GM23338 (cell line): Measurements from ENCODE around the gene SLC35B1. TPM values are rescaled to one million over a fixed set of nuclear protein-coding genes. Genes with fewer than 3 reads are reported as not detected.

Experiments used
- ATAC-seq: fragments of 200-7000 bp; cut with Tn5 transposase; 3 replicates; pipeline ENCODE4 v1.9.1; 2020
- DNase-seq: peaks from one replicate; pipeline ENCODE4 v3.0.0-alpha.2; 2015; ENCODE audit warnings: low spot score
- H2AFZ ChIP-seq: fragments of 200-600 bp; sonication (generic); 2 replicates; pipeline ENCODE4 v1.8.0; 2016; ENCODE audit warnings: antibody characterized with exemption, mild to moderate bottlenecking, moderate library complexity
- H3F3A ChIP-seq: fragments of 200-600 bp; sonication (generic); replicated peaks from 2 replicates; pipeline ENCODE4 v1.8.0; 2017; ENCODE audit warnings: antibody characterized with exemption, mixed run types, low read depth
- H3K27ac ChIP-seq: fragments of 200-600 bp; sonication (generic); 2 replicates; pipeline ENCODE4 v1.6.1; 2016; ENCODE audit warnings: low read depth
- H3K27me3 ChIP-seq: fragments of 200-600 bp; sonication (generic); 2 replicates; pipeline ENCODE4 v1.8.0; 2016; ENCODE audit warnings: mild to moderate bottlenecking, mixed run types, moderate library complexity; ENCODE audit not compliant: insufficient read depth
- H3K36me3 ChIP-seq: fragments of 200-600 bp; sonication (generic); 2 replicates; pipeline ENCODE4 v1.8.0; 2016; ENCODE audit warnings: mild to moderate bottlenecking; ENCODE audit not compliant: insufficient read depth
- H3K4me1 ChIP-seq: fragments of 200-600 bp; sonication (generic); 2 replicates; pipeline ENCODE4 v1.8.0; 2016; ENCODE audit warnings: mild to moderate bottlenecking, moderate library complexity; ENCODE audit not compliant: insufficient read depth
- H3K4me2 ChIP-seq: fragments of 200-600 bp; sonication (generic); 2 replicates; pipeline ENCODE4 v1.7.1; 2017; ENCODE audit warnings: mixed run types
- H3K4me3 ChIP-seq: fragments of 200-600 bp; sonication (generic); 2 replicates; pipeline ENCODE4 v1.6.1; 2016; ENCODE audit warnings: mixed run types
- H3K79me2 ChIP-seq: fragments of 200-600 bp; sonication (generic); replicated peaks from 2 replicates; pipeline ENCODE4 v1.8.0; 2017; ENCODE audit warnings: mild to moderate bottlenecking; ENCODE audit not compliant: insufficient read depth
- H3K9me2 ChIP-seq: fragments of 200-600 bp; sonication (generic); 2 replicates; pipeline ENCODE4 v1.8.0; 2017; ENCODE audit not compliant: insufficient read depth
- H4K20me1 ChIP-seq: fragments of 200-600 bp; sonication (generic); replicated peaks from 2 replicates; pipeline ENCODE4 v1.8.0; 2017; ENCODE audit warnings: mild to moderate bottlenecking; ENCODE audit not compliant: insufficient read depth
- H3K27ac Mint-ChIP-seq: 2 replicates; pipeline ENCODE4 v1.8.0; 2020; ENCODE audit warnings: inconsistent platforms, mild to moderate bottlenecking, moderate library complexity, mixed read lengths
- H3K27me3 Mint-ChIP-seq: 3 replicates; pipeline ENCODE4 v1.8.0; 2022; ENCODE audit warnings: low read depth, mild to moderate bottlenecking, moderate library complexity, mixed read lengths, inconsistent platforms; ENCODE audit not compliant: insufficient read depth, poor library complexity
- H3K36me3 Mint-ChIP-seq: 3 replicates; pipeline ENCODE4 v1.8.0; 2021; ENCODE audit warnings: low read depth, mild to moderate bottlenecking, inconsistent platforms, moderate library complexity, mixed read lengths
- H3K4me1 Mint-ChIP-seq: 3 replicates; pipeline ENCODE4 v1.8.0; 2020; ENCODE audit warnings: mild to moderate bottlenecking, inconsistent platforms, mixed read lengths
- H3K4me3 Mint-ChIP-seq: 3 replicates; pipeline ENCODE4 v1.8.0; 2021; ENCODE audit warnings: moderate library complexity, mild to moderate bottlenecking, inconsistent platforms, mixed read lengths
- H3K9me3 Mint-ChIP-seq: 3 replicates; pipeline ENCODE4 v1.8.0; 2020; ENCODE audit warnings: moderate library complexity, mild to moderate bottlenecking, inconsistent platforms, mixed read lengths
- EZH2phosphoT487 ChIP-seq: fragments of 200-600 bp; sonication (generic); IDR thresholded peaks from one replicate; pipeline ENCODE4 v1.8.1; 2018; ENCODE audit warnings: antibody characterized with exemption; ENCODE audit not compliant: unreplicated experiment
- JUNB ChIP-seq: IDR thresholded peaks from one replicate; pipeline ENCODE4 v1.6.1; 2016; ENCODE audit warnings: antibody characterized with exemption; ENCODE audit not compliant: unreplicated experiment
- NANOG ChIP-seq: IDR thresholded peaks from 2 replicates; pipeline ENCODE4 v1.6.1; 2016; ENCODE audit warnings: antibody characterized with exemption, borderline replicate concordance
- POLR2AphosphoS5 ChIP-seq: IDR thresholded peaks from 2 replicates; pipeline ENCODE4 v1.6.1; 2016; ENCODE audit warnings: antibody characterized with exemption, low read depth
- REST ChIP-seq: IDR thresholded peaks from one replicate; pipeline ENCODE4 v1.6.1; 2018; ENCODE audit warnings: antibody characterized with exemption; ENCODE audit not compliant: unreplicated experiment
- STAT1 ChIP-seq: IDR thresholded peaks from one replicate; pipeline ENCODE4 v1.6.1; 2016; ENCODE audit warnings: antibody characterized with exemption; ENCODE audit not compliant: unreplicated experiment
- ZNF114 ChIP-seq: fragments of 250-450 bp; sonication (Bioruptor Pico); IDR thresholded peaks from 2 replicates; pipeline ENCODE4 v1.5.0; 2020; ENCODE audit warnings: mild to moderate bottlenecking, moderate library complexity
- polyA plus RNA-seq: library from polyadenylated mRNA; unstranded; fragments of >200 nt; fragmentation: Nextera tagmentation; extraction: Ambion mirVana; gene quantifications from 2 replicates; pipeline ENCODE4 v1.2.1, GENCODE V29; 2016
- total RNA-seq: library from RNA; depleted of rRNA; stranded (reverse); fragments of >200 nt; shearing (Covaris generic); gene quantifications from 2 replicates; pipeline ENCODE4 v1.2.3, GENCODE V29; 2014

SLC35B1 gene
- total and polyA plus RNA-seq, 2 experiments from 2014 or later: 56.7 to 58.9 TPM

DNA sequence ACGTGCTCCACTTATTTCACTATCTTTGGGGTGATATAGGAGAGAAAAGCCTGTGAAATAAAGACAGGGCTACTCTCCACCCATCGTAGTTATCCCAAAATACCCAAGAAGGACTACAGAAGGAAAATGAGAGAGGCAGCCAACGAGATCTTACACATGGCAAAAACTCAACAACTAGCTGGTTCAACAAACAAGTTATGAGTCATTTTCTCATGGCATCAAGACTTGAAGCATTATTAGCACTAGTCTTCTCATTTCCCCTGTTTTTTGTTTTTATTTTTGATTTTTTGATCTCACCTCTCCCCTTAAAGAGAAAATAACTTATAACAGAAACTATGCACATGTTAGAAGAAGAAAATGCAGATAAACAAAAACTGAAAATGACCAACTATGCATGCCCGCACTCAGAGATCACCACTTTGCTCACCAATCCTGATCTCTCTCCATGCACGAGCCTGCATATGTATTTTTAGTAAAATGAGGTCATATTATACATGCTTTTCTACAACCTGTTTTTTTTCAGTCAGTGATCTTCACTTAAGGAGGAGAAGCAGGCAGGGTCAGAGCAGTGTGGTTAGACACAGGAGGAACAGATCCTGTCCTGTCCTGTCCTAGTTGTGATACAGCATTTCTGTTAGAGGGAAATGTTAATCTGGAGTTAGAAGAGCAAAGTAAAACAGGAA is 33.4 kb upstream of the SLC35B1 start:
- no peak for DNase-seq
- Mint-ChIP-seq H3K27ac (no peak overlapping the region), H3K27me3 (no peaks in the 10 kb centered on the region), H3K36me3 (peaks cover 11% of the 10 kb centered on the region; the same call in 1 of the 3 replicates), H3K9me3 (no peaks in the 10 kb centered on the region), H3K4me3 (no peak overlapping the region), H3K4me1 (peaks cover 2% of the 10 kb centered on the region; the same call in 2 of the 3 replicates)
- no peaks in the 10 kb centered on the region for H3K27me3 ChIP-seq
- H3F3A ChIP-seq: no peaks in the 10 kb centered on the region
- TF ChIP-seq EZH2phosphoT487 (no peak), JUNB (no peak), STAT1 (no peak), POLR2AphosphoS5 (no peak), REST (no peak), NANOG (no peak), ZNF114 (no peak)
- H3K36me3 ChIP-seq: no peaks in the 10 kb centered on the region
- H3K9me2 ChIP-seq: no peaks in the 10 kb centered on the region
- no peaks in the 10 kb centered on the region for H3K4me1 ChIP-seq
- H3K79me2 ChIP-seq: peaks cover 91% of the 10 kb centered on the region
- H3K27ac ChIP-seq: no peak overlapping the region
- H4K20me1 ChIP-seq: peaks cover 45% of the 10 kb centered on the region
- H3K4me2 ChIP-seq: no peak overlapping the region
- ATAC-seq: no peak
- no peak overlapping the region for H3K4me3 ChIP-seq
- H2AFZ ChIP-seq: no peak overlapping the region

- no peak overlapping the region for H3K27ac ChIP-seq
- DNase-seq: no peak
- 0 out of 3 replicates have a peak, but pooled peaks cover 8% of the 10 kb centered on the region for H3K36me3 Mint-ChIP-seq
- H3K9me2 ChIP-seq: no peaks in the 10 kb centered on the region; the same call in 1 of the 2 replicates
- no peaks in the 10 kb centered on the region for H3F3A ChIP-seq
- ATAC-seq: no peak
- H3K4me3 ChIP-seq: no peak overlapping the region
- peak overlapping the region; percentile 68 for H3K27ac Mint-ChIP-seq
- H3K79me2 ChIP-seq: peaks cover 91% of the 10 kb centered on the region
- no peaks in the 10 kb centered on the region for H3K36me3 ChIP-seq
- H3K4me3 Mint-ChIP-seq: no peak overlapping the region
- no peak overlapping the region for H2AFZ ChIP-seq
- H3K27me3 ChIP-seq: no peaks in the 10 kb centered on the region
- no peaks in the 10 kb centered on the region; the same call in 2 of the 3 replicates for H3K4me1 Mint-ChIP-seq
- no peak for TF ChIP-seq POLR2AphosphoS5
- no peaks in the 10 kb centered on the region for H3K27me3 Mint-ChIP-seq
- H4K20me1 ChIP-seq: peaks cover 49% of the 10 kb centered on the region
- no peaks in the 10 kb centered on the region for H3K4me1 ChIP-seq
- no peaks in the 10 kb centered on the region for H3K9me3 Mint-ChIP-seq
- no peak overlapping the region for H3K4me2 ChIP-seq
Observed at GRCh38 chr17:49739641-49740271, 32.0 kb upstream of the SLC35B1 start.
